ENCODE measurements around the gene CA14. TPM values are rescaled to one million over a fixed set of nuclear protein-coding genes. Genes with fewer than 3 reads are reported as not detected.

The CA14 gene
- total and polyA plus RNA-seq, 2 of the 4 experiments (the other 2 are of a cell fraction) = not detected

GRCh38 chr1:150288382-150288781 is 30.8 kb downstream of the CA14 start:
- Histone ChIP-seq H3K4ac (ENCODE audit: low read depth, low read length) (no peak overlapping the region), H3K79me1 (ENCODE audit: low read depth in 1 of 2, low read length in 2 of 2) (peaks cover 8 to 17% of the 10 kb centered on the region in 2 experiments; a peak in 2 of 4 replicates), H3K27me3 (ENCODE audit: control insufficient read depth, insufficient read depth, low read length) (no peaks in the 10 kb centered on the region), H2BK20ac (ENCODE audit: low read depth, low read length) (no peak overlapping the region), H3K56ac (ENCODE audit: extremely low read depth, insufficient read depth, low read length) (no peak overlapping the region), H2AK9ac (replicated peaks; ENCODE audit: low read depth, low read length, poor library complexity) (no peak overlapping the region), H3K9me3 (ENCODE audit: control insufficient read depth, insufficient read depth, low read length) (no peaks in the 10 kb centered on the region), H3K4me3 (ENCODE audit: insufficient read depth, low read depth, low read length) (no peak overlapping the region), H2BK120ac (ENCODE audit: low read depth, low read length) (no peak overlapping the region), H3K9ac (ENCODE audit: low read depth, low read length) (no peak overlapping the region), H4K5ac (ENCODE audit: low read depth, low read length) (no peak overlapping the region), H3K23ac (ENCODE audit: low read depth, low read length) (no peak overlapping the region), H2BK5ac (ENCODE audit: low read depth, low read length, poor library complexity, severe bottlenecking) (no peak overlapping the region), H2AFZ (replicated peaks; ENCODE audit: low read length, poor library complexity) (no peak overlapping the region), H4K20me1 (ENCODE audit: insufficient read depth, low read length) (no peaks in the 10 kb centered on the region), H3K18ac (ENCODE audit: low read depth, low read length) (no peak overlapping the region), H3K4me2 (ENCODE audit: low read depth, low read length) (no peak overlapping the region), H2BK15ac (ENCODE audit: low read depth, low read length) (no peak overlapping the region), H3K4me1 (ENCODE audit: control insufficient read depth, insufficient read depth, low read length) (peaks cover 2% of the 10 kb centered on the region), H2AK5ac (ENCODE audit: low read depth, low read length) (no peak overlapping the region), H3K36me3 (ENCODE audit: control insufficient read depth, insufficient read depth, low read length) (peaks cover 6% of the 10 kb centered on the region), H3K27ac (ENCODE audit: insufficient read depth, low read length) (no peak overlapping the region), H4K8ac (ENCODE audit: low read depth in 2 of 2, low read length in 2 of 2) (no peak overlapping the region), H3K9me1 (ENCODE audit: insufficient read depth, low read length) (peaks cover 4% of the 10 kb centered on the region), H3K14ac (replicated peaks; ENCODE audit: low read depth, low read length) (no peak overlapping the region), H4K91ac (ENCODE audit: insufficient read depth, low read depth, low read length) (no peak overlapping the region)
- 83% methylated on average over 1 of the region's 1 CpG; no CpG with 5 or more reads in 1 of the 2 experiments for WGBS, 2 experiments (ENCODE audit: extremely low coverage in 2 of 2, insufficient read length in 1 of 2)
- ChIA-PET CTCF (no interaction called here), POLR2A (ENCODE audit: unreplicated experiment) (no interaction called here)
- in situ Hi-C loops (cut with MboI; ENCODE audit: low sequenced_read_pairs) = no loop called here
- no TSS peak for BruUV-seq (replicated peaks)
- dilution Hi-C loops (cut with HindIII; ENCODE audit: low sequenced_read_pairs, unreplicated experiment) = no loop called here
- intact Hi-C loops (cut with micrococcal nuclease) = no loop called here
- TF ChIP-seq MXI1 (IDR thresholded peaks at IDR 0.05; ENCODE audit: borderline replicate concordance, low read depth, low read length) (no peak), NFE2L2 (IDR thresholded peaks at IDR 0.05; ENCODE audit: low read depth, low read length) (no peak), CTCF (conservative IDR thresholded peaks at IDR 0.05; ENCODE audit: low read depth, low read length) (no peak), MAZ (IDR thresholded peaks at IDR 0.05; ENCODE audit: borderline replicate concordance, low read depth, low read length) (no peak), SMC3 (IDR thresholded peaks at IDR 0.05; ENCODE audit: low read depth, low read length) (no peak), MAFK (IDR thresholded peaks at IDR 0.05; ENCODE audit: low read depth, low read length) (no peak), CHD1 (IDR thresholded peaks at IDR 0.05; ENCODE audit: low read depth, low read length) (no peak), USF2 (IDR thresholded peaks at IDR 0.05; ENCODE audit: low read depth, low read length) (no peak), CEBPB (IDR thresholded peaks at IDR 0.05; ENCODE audit: low read depth, low read length) (no peak)
- TF ChIP-seq, protein P1, sequence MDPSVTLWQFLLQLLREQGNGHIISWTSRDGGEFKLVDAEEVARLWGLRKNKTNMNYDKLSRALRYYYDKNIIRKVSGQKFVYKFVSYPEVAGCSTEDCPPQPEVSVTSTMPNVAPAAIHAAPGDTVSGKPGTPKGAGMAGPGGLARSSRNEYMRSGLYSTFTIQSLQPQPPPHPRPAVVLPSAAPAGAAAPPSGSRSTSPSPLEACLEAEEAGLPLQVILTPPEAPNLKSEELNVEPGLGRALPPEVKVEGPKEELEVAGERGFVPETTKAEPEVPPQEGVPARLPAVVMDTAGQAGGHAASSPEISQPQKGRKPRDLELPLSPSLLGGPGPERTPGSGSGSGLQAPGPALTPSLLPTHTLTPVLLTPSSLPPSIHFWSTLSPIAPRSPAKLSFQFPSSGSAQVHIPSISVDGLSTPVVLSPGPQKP (IDR thresholded peaks at IDR 0.05; ENCODE audit: borderline replicate concordance, low read depth, low read length) = no peak
- no peak for ATAC-seq (ENCODE audit: low read depth)
- no peak for DNase-seq
